Kidney (tissue), 14 donors: Measurements from ENCODE around the gene C1orf122. TPM values are rescaled to one million over a fixed set of nuclear protein-coding genes. Genes with fewer than 3 reads are reported as not detected.

Source experiments
- DNase-seq, 5 donors: peaks; one replicate each; pipeline ENCODE4 v3.0.0-alpha.2; 2013 to 2020
- FAIRE-seq: peaks from 2 replicates; lab custom pipeline; 2012; peaks lifted over from hg19 to GRCh38; lab: Jason Lieb, UNC
- H3K27ac ChIP-seq, 2 donors: one replicate each; pipeline ENCODE4 v1.7.0; 2013; ENCODE audit warnings: low read depth in 2 of 2, low read length in 2 of 2, inconsistent platforms in 1 of 2
- H3K27me3 ChIP-seq: one replicate; pipeline ENCODE4 v1.7.1; 2013; ENCODE audit warnings: low read length, inconsistent platforms; ENCODE audit not compliant: control insufficient read depth, insufficient read depth
- H3K36me3 ChIP-seq, 3 donors: one replicate each; pipeline versions ENCODE4 v1.7.0 to v1.7.1; 2013; ENCODE audit warnings: low read length in 3 of 3, control low read depth in 1 of 3, inconsistent platforms in 1 of 3; ENCODE audit not compliant: insufficient read depth in 3 of 3, control insufficient read depth in 2 of 3
- H3K4me1 ChIP-seq, 3 donors: one replicate each; pipeline versions ENCODE4 v1.7.0 to v1.7.1; 2013; ENCODE audit warnings: low read length in 3 of 3, inconsistent platforms in 1 of 3, low read depth in 1 of 3; ENCODE audit not compliant: control insufficient read depth in 2 of 3, insufficient read depth in 2 of 3
- H3K4me3 ChIP-seq, 3 donors: one replicate each; pipeline versions ENCODE4 v1.7.0 to v1.8.1; 2013; ENCODE audit warnings: low read length in 3 of 3, control low read depth in 1 of 3, inconsistent platforms in 1 of 3
- H3K9ac ChIP-seq, 3 donors: one replicate each; pipeline versions ENCODE4 v1.7.0 to v1.7.1; 2013; ENCODE audit warnings: low read length in 3 of 3, control low read depth in 1 of 3, inconsistent platforms in 1 of 3
- H3K9me3 ChIP-seq, 3 donors: one replicate each; pipeline versions ENCODE4 v1.7.0 to v1.7.1; 2013; ENCODE audit warnings: low read length in 3 of 3, control low read depth in 1 of 3, inconsistent platforms in 1 of 3; ENCODE audit not compliant: control insufficient read depth in 2 of 3, insufficient read depth in 1 of 3
- CTCF ChIP-seq: IDR thresholded peaks from 3 replicates; pipeline ENCODE4 v1.5.1; 2012; ENCODE audit warnings: mild to moderate bottlenecking, moderate library complexity, borderline replicate concordance; ENCODE audit not compliant: insufficient read depth; ENCODE audit errors: extremely low read depth
- intact Hi-C: fragments of 100-400 bp; cut with DNase I; formaldehyde crosslinking; loops from one replicate; pipeline ENCODE4 v1.11.1; 2022
- polyA plus RNA-seq: library from polyadenylated mRNA; stranded (reverse); fragments of 350-450 nt; fragmentation: Illumina TruSeq; extraction: RNeasy Lipid Tissue Mini Kit (QIAGEN cat#74804); gene quantifications from one replicate; pipeline ENCODE4 v1.2.3, GENCODE V29; 2014; ENCODE audit warnings: low read depth, low replicate concordance; ENCODE audit not compliant: insufficient read depth
- total RNA-seq: library from RNA; stranded (reverse); fragmentation: NEBNext Ultra II Directional; extraction: Animal tissue kit (Norgen Biotek cat#: 25700); gene quantifications from one replicate; pipeline ENCODE4 v1.2.1, GENCODE V29; 2021
- donor health status: control.
- donor health status: control.
- donor health status: control.
- donor health status: control.
- donor health status: control.
- donor health status: DM: yes; HTN: yes; CAD: no.
- donor health status: Normal renal cell carcinoma (clear cell type).

C1orf122 gene
- total and polyA plus RNA-seq, 2 donors from 2014 or later, result 37.2 to 147 TPM

GRCh38 chr1:37849480-37849879 is 41.9 kb downstream of the C1orf122 start:
- H3K27me3 ChIP-seq, result no peaks in the 10 kb centered on the region
- no peak overlapping the region for H3K27ac ChIP-seq
- no peak overlapping the region for H3K9ac ChIP-seq
- no peak for DNase-seq
- no peak overlapping the region for H3K4me3 ChIP-seq
- no peak for FAIRE-seq
- no peak for TF ChIP-seq CTCF
- H3K9me3 ChIP-seq, result no peaks in the 10 kb centered on the region
- intact Hi-C loops, result no loop called here
- H3K4me1 ChIP-seq, result peaks cover 0 to 9% (median 5%) of the 10 kb centered on the region in 3 donors
- peaks cover 0 to 7% (median 3%) of the 10 kb centered on the region in 3 donors for H3K36me3 ChIP-seq

- no peak overlapping the region for H3K9ac ChIP-seq
- H3K36me3 ChIP-seq, result peaks cover 0 to 11% (median 3%) of the 10 kb centered on the region in 3 donors
- intact Hi-C loops, result no loop called here
- H3K9me3 ChIP-seq, result no peaks in the 10 kb centered on the region
- no peak for TF ChIP-seq CTCF
- H3K27ac ChIP-seq, result no peak overlapping the region
- FAIRE-seq (no peak), DNase-seq (no peak)
- peaks cover 0 to 3% (median 0%) of the 10 kb centered on the region in 3 donors for H3K4me1 ChIP-seq
- H3K27me3 ChIP-seq, result no peaks in the 10 kb centered on the region
- no peak overlapping the region for H3K4me3 ChIP-seq
Observed at GRCh38 chr1:37850352-37850955, 42.9 kb downstream of the C1orf122 start.

GRCh38 chr1:37851262-37851661 is 43.7 kb downstream of the C1orf122 start:
- Histone ChIP-seq H3K36me3 (peaks cover 0 to 11% (median 3%) of the 10 kb centered on the region in 3 donors), H3K4me3 (no peak overlapping the region), H3K27ac (no peak overlapping the region), H3K9me3 (no peaks in the 10 kb centered on the region), H3K27me3 (no peaks in the 10 kb centered on the region), H3K4me1 (peaks cover 0 to 3% (median 0%) of the 10 kb centered on the region in 3 donors), H3K9ac (no peak overlapping the region)
- DNase-seq (no peak), FAIRE-seq (no peak)
- TF ChIP-seq CTCF, result no peak
- intact Hi-C loops, result no loop called here
